Panc1 (cell line): ENCODE results near the gene SLU7. TPM values are rescaled to one million over a fixed set of nuclear protein-coding genes. Genes with fewer than 3 reads are reported as not detected.

Experiments
- ATAC-seq: fragments of 200-7000 bp; cut with Tn5 transposase; 2 replicates; pipeline ENCODE4 v1.9.1; 2020; ENCODE audit warnings: mild to moderate bottlenecking, moderate library complexity
- BruUV-seq: library from RNA; stranded (reverse); fragments of 400-500 nt; replicated peaks from 2 replicates; lab custom pipeline; 2021; lab: Mats Ljungman, UMichigan
- CTCF ChIA-PET: fragments of 300-600 bp; sonication (Branson Sonifier 250); formaldehyde crosslinking; loops from one replicate; lab custom pipeline; 2022; ENCODE audit warnings: antibody characterized with exemption; lab: Charles Lee
- POLR2A ChIA-PET: fragments of 300-600 bp; sonication (Branson Sonifier 250); formaldehyde crosslinking; loops from one replicate; lab custom pipeline; 2022; ENCODE audit warnings: antibody characterized with exemption; lab: Charles Lee
- DNase-seq: peaks from one replicate; pipeline ENCODE4 v3.0.0-alpha.2; 2010; ENCODE audit warnings: low read depth, low spot score
- H3K27ac ChIP-seq: 2 replicates; pipeline ENCODE4 v1.5.1; 2011; ENCODE audit warnings: mild to moderate bottlenecking, low read length, inconsistent platforms
- H3K27me3 ChIP-seq: fragments of 200-500 bp; sonication (Bioruptor generic); 2 replicates; pipeline ENCODE4 v1.6.0; 2014; ENCODE audit warnings: low read length, inconsistent platforms; ENCODE audit not compliant: control insufficient read depth, insufficient read depth
- H3K36me3 ChIP-seq: fragments of 200-500 bp; sonication (Bioruptor generic); 2 replicates; pipeline ENCODE4 v1.5.1; 2014; ENCODE audit warnings: inconsistent platforms, mild to moderate bottlenecking, low read length, moderate library complexity; ENCODE audit not compliant: control insufficient read depth, insufficient read depth
- H3K4me1 ChIP-seq: 2 replicates; pipeline ENCODE4 v1.5.1; 2011; ENCODE audit warnings: inconsistent platforms, mild to moderate bottlenecking, low read length, moderate library complexity; ENCODE audit not compliant: control insufficient read depth, insufficient read depth
- H3K4me3 ChIP-seq, 2 experiments: 2 replicates each; pipeline ENCODE4 v1.5.1; 2011 to 2012; ENCODE audit warnings: low read depth in 2 of 2, low read length in 2 of 2, mild to moderate bottlenecking in 2 of 2, inconsistent platforms in 1 of 2, moderate library complexity in 1 of 2
- H3K9me3 ChIP-seq: fragments of 200-500 bp; sonication (Bioruptor generic); 2 replicates; pipeline ENCODE4 v1.5.1; 2014; ENCODE audit warnings: low read depth, mild to moderate bottlenecking, inconsistent platforms, low read length, moderate library complexity; ENCODE audit not compliant: control insufficient read depth, insufficient read depth
- CTCF ChIP-seq: fragments of 450-650 bp; IDR thresholded peaks from 2 replicates; pipeline ENCODE4 v1.5.1; 2017; ENCODE audit warnings: mild to moderate bottlenecking
- POLR2AphosphoS5 ChIP-seq: IDR thresholded peaks from 2 replicates; pipeline ENCODE4 v1.6.1; 2012; ENCODE audit warnings: mild to moderate bottlenecking, low read depth, low read length, moderate library complexity
- REST ChIP-seq, 2 experiments: IDR thresholded peaks; 2 replicates each; pipeline ENCODE4 v1.6.1; 2011 to 2012; ENCODE audit warnings: low read depth in 2 of 2, control low read depth in 1 of 2, low read length in 1 of 2, mild to moderate bottlenecking in 1 of 2, moderate library complexity in 1 of 2; ENCODE audit not compliant: insufficient read depth in 1 of 2
- SIN3A ChIP-seq: IDR thresholded peaks from 2 replicates; pipeline ENCODE4 v1.6.1; 2012; ENCODE audit warnings: low read depth, mild to moderate bottlenecking, low read length, moderate library complexity, borderline replicate concordance; ENCODE audit not compliant: insufficient read depth
- TCF7L2 ChIP-seq: IDR thresholded peaks from 2 replicates; pipeline ENCODE4 v1.6.1; 2011; ENCODE audit warnings: mild to moderate bottlenecking, low read depth, low read length, inconsistent platforms
- in situ Hi-C: cut with HindIII; loops from 2 replicates; pipeline ENCODE4 v1.10.0; 2016; ENCODE audit warnings: low sequenced_read_pairs, low pct_unique_long_range_greater_than_20kb
- intact Hi-C: fragments of 100-400 bp; cut with micrococcal nuclease; formaldehyde crosslinking; loops from one replicate; pipeline ENCODE4 v1.10.0; 2022; ENCODE audit not compliant: unreplicated experiment
- total RNA-seq: library from RNA; stranded (reverse); gene quantifications from one replicate; pipeline ENCODE4 v1.2.1, GENCODE V29; 2021; ENCODE audit not compliant: unreplicated experiment

Gene SLU7
- total RNA-seq, 1 experiment from 2014 or later: 45.7 TPM

- no peak for DNase-seq
- ATAC-seq: no peak
- Histone ChIP-seq H3K4me1 (no peaks in the 10 kb centered on the region), H3K27ac (no peak overlapping the region), H3K4me3 (no peak overlapping the region), H3K36me3 (no peaks in the 10 kb centered on the region), H3K27me3 (no peaks in the 10 kb centered on the region), H3K9me3 (no peaks in the 10 kb centered on the region)
- no TSS peak for BruUV-seq
- CTCF ChIA-PET: no interaction called here
- in situ Hi-C loops: no loop called here
- POLR2A ChIA-PET: no interaction called here
- intact Hi-C loops: no loop called here
- TF ChIP-seq TCF7L2: no peak
- no peak for TF ChIP-seq SIN3A
- TF ChIP-seq CTCF: no peak
- no peak for TF ChIP-seq REST (IDR thresholded peaks at IDR 0.05; ENCODE audit: insufficient read depth in 1 of 2, low read depth in 2 of 2, low read length in 1 of 2)
These were observed 25.5 kb upstream of the SLU7 start for GRCh38 chr5:160444407-160444806.

GRCh38 chr5:160442824-160443431 is 24.0 kb upstream of the SLU7 start:
- H3K27me3 ChIP-seq: no peaks in the 10 kb centered on the region
- intact Hi-C loops (no loop called here), in situ Hi-C loops (no loop called here)
- BruUV-seq: no TSS peak
- peaks cover 6% of the 10 kb centered on the region; the same call in 1 of the 2 replicates for H3K4me1 ChIP-seq
- ChIA-PET POLR2A (no interaction called here), CTCF (no interaction called here)
- TF ChIP-seq POLR2AphosphoS5: no peak
- no peak for TF ChIP-seq CTCF
- TF ChIP-seq TCF7L2: no peak
- no peak for TF ChIP-seq REST (IDR thresholded peaks at IDR 0.05; ENCODE audit: insufficient read depth in 1 of 2, low read depth in 2 of 2, low read length in 1 of 2)
- TF ChIP-seq SIN3A: no peak
- DNase-seq (no peak), ATAC-seq (no peak)
- H3K9me3 ChIP-seq: no peaks in the 10 kb centered on the region
- no peak overlapping the region for H3K4me3 ChIP-seq
- no peak overlapping the region for H3K27ac ChIP-seq
- no peaks in the 10 kb centered on the region for H3K36me3 ChIP-seq
